ELF-1 (cell line): ENCODE results near the gene KNSTRN.
A peak's percentile ranks its signal among the peaks of the same experiment; 100 is the strongest.

ENCODE experiments used
- DNase-seq: peaks from one replicate; pipeline ENCODE4 v3.0.0-alpha.2; 2016; ENCODE audit warnings: low read depth, low spot score

Gene KNSTRN

DNA sequence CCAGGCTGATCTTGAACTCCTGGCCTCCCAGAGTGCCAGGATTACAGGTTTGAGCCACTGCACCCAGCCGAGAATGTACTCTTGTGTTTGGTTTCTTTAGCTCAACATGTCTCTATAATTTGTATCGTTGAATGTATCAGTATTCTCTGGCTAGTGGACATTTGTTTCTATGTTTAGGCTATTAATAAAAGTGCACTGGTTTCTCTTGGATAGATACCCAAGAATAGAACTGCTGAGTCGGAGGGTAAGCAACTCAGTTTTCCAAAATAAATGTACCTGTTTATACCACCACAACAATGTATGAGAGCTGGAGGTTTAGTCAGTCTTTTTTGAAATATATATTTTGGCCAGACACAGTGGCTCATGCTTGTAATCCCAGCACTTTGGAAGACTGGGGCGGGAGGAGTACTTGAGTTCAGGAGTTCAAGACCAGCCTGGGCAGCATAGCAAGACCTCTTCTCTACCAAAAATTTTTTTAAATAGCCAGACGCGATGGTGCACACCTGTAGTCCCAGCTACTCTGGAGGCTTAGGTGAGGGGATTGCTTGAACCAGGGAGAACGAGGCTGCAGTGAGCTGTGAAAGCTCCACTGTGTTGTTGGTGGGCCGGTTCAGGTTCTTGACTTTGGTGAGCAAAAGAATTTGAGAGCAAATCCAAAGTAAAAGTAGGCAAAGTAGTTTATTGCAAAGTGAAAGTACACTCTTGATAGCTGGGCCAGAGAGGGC is 15.3 kb downstream of the KNSTRN start:
- no peak for DNase-seq

DNA sequence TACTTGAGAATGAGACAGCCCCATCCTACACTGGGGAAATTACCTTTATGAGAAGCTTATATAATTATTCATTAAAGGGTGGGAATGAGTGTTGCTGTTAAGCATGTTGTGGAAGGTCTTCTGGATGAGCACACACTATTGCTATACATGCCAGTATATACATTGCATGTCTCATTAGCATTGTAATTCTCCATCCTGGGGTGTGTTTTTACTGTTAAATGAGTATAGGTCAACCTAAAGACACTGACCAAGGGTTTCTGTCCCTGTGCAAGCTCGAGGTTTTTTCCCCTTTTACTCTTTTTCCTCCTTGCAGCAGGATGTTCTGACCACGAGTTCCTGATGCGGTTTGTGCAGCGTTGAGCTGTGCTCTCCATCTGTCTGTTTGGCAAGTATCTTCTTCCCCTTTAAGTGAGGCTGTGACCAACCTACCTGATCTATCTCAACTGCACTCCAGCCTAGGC is 15.9 kb downstream of the KNSTRN start:
- no peak for DNase-seq

DNA sequence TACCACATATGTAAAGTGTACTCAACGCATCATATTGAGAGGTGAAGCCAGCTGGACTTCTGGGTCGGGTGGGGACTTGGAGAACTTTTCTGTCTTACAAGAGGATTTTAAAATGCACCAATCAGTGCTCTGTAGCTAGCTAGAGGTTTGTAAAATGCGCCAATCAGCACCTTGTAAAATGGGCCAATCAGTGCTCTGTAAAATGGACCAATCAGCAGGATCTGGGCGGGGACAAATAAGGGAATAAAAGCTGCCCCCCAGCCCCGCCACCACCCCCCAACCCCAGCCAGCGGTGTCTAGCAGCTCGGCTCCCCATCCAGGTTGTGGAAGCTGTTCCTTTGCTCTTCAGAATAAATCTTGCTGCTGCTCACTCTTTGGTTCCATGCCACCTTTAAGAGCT is 16.8 kb downstream of the KNSTRN start:
- DNase-seq = no peak

DNA sequence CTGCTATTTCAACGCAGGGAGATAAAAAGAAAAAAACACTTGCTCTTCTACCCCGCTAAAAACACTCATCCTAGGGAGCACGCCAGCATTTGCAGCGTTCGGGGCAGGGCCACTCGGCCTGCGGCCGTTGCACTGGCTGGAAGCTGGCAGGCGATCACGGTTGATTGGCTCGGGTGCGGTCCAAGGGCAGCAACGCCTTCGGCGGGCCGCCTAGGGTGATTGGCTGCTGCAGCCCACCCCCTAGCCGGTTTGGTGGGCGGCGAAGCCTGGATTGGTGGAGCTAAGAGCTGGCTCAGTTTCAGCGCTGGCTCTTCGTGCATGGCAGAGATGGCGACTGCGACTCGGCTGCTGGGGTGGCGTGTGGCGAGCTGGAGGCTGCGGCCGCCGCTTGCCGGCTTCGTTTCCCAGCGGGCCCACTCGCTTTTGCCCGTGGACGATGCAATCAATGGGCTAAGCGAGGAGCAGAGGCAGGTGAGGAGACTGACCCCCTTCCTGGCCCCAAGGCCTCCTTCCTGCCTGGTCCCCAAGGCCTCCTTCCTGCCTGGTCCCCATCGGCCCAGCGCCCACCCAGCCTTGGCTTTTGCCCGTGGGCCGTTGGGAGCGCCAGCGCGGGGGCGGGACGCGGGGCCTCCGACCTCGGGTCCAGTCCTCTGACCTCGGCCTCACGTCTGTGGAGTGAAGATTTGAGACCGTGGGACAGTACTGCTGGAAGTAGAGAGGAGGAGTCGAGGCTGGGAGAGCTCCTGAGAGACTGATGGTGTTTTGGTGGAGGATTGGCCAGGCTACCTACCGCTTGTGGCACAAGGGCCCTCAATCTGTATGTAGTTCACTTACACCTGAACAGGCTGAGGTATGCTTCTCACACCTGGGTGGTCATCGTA is 23.2 kb downstream of the KNSTRN start, which contains the start of gene IVD:
Gene IVD, plus strand, starts transcription at position 295 of the 881 bp plus-strand sequence. Its CDS starts 33 bp downstream, at position 328.
- DNase-seq = peak; percentile 97

DNA sequence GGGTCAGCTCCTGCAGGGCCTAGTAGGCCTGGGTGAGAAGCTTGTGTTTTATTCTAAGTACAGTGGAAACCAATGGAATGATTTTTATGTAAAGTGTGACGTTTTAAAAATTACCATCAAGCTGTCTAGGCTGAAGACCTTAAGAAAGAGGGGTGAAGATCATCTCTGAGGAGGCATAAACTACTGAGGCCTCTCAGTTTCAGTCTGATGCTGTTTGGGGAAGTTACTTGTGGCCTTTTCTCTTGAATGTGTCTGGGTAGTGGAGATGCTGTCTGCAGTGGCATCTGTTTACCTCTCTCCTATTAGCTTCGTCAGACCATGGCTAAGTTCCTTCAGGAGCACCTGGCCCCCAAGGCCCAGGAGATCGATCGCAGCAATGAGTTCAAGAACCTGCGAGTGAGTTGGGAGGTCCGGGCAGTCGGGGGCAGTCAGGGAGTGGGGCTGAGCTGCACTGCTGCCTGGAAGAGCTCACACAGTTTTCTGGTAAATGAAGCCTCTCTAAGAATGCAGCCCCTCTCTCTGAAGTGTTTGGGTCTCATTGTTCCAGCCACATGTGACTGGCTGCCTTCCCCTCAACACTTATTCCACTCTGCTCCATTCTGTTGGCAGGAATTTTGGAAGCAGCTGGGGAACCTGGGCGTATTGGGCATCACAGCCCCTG is 24.9 kb downstream of the KNSTRN start:
- DNase-seq = no peak

DNA sequence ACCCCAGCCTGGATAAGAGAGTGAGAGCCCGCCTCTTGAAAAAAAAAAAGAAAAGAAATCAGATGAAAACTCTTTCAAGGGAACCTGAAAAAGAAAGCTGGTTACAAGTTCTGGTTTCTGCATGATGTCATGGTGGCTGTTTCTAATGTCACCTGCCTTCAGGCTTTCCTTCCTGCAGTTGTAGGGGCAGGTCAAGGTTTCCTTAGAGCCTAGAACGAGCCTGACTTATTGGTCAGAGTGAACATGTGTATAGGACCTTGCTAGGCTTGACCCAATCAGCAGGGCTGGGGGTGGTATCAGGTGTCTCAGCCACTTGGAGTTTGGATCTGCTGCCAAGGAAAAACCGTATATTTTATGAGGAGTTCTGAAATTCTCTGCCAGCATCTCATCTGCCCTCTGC is 26.8 kb downstream of the KNSTRN start:
- DNase-seq = no peak

DNA sequence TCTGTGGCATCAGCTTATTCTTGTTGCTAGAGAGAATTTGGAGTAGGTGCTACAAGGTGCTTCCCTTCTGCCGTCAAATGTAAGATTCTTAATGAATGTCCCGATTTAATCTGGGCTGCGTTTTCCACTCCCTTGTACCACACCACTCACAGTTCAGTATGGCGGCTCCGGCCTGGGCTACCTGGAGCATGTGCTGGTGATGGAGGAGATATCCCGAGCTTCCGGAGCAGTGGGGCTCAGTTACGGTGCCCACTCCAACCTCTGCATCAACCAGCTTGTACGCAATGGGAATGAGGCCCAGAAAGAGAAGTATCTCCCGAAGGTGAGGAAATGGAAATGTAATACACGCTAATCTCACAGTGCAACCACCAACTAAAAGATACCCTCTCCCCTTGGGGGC is 28.0 kb downstream of the KNSTRN start:
- no peak for DNase-seq

DNA sequence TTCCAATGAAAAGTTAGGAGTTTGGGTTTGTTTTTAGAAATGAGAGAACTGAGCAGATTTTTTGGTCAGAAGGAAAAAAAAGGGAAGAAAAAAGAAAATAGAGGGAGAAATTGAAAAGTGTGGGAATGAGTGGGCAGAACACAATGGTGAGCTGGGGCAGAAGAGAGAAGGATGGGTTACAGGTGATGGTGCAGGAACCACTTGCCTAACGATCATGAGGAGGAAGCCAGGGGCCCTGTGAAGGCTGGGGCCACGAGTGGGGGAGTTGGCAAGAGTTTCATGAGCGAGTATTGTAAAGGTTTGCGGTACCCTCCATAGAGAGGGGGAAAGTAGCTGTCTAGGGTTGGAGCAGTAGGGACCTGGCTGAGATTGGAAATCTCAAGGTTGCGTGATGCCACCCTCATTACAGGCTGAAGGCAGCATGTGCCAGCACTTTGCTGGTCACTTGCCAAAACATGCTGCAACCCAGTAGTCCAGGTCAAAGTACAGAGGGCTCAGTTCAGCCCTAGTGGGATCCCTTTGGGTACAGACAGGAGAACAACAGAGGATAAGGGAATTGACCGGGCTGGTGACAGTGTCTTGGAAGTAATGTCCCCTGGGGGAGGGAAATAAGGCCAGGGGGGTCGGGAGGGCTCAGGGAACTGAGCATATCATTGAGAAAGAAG is 29.7 kb downstream of the KNSTRN start:
- no peak for DNase-seq

DNA sequence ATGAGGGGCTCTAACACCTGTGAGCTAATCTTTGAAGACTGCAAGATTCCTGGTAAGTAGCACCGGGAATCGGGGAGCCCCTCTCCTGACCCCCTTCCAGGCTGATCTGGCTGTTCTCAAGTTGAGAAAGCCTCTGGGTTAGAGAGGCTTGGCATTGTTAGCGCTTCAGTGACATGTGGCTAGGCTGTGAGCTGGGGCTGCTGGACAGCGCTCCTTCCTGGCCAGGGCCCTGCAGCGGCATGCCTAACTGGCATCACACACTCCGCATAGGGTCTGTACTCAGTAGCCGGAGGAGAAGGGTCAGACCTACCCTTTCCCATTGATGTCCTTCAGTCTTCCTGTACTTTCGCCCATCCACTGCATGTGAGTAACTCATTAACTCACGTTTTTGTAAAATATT is 30.5 kb downstream of the KNSTRN start:
- DNase-seq = no peak

DNA sequence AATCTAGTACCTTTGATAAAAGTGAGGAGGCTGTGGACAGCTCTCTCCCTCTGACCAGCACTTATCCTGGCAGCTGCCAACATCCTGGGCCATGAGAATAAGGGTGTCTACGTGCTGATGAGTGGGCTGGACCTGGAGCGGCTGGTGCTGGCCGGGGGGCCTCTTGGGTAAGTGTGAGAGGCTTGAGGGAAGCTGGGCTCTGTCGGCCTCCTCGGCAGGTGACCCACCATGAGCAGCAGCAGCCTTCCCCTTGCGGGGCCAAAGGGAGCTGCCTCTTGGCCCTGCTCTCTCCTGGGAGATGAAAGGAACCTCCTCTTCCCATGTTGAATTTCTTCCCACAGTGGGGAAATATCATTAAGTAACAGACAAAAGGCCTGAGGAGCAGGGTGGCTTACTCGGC is 32.3 kb downstream of the KNSTRN start:
- DNase-seq = no peak

DNA sequence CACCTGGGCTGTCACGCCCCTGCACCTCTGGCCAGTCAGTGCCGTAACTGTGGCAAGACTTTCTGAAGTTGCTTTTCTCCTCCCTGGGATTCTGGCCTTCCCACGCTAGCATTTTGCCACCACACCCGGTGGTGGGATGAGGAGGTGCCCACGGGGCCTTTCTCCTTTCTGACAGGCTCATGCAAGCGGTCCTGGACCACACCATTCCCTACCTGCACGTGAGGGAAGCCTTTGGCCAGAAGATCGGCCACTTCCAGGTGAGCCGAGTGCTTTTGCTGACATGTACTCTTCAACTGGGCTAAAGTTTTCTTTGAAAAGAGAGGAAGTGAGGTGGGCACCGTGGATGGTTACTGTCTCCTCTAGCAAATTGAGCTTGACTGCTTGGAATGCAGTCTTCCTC is 32.7 kb downstream of the KNSTRN start:
- no peak for DNase-seq

DNA sequence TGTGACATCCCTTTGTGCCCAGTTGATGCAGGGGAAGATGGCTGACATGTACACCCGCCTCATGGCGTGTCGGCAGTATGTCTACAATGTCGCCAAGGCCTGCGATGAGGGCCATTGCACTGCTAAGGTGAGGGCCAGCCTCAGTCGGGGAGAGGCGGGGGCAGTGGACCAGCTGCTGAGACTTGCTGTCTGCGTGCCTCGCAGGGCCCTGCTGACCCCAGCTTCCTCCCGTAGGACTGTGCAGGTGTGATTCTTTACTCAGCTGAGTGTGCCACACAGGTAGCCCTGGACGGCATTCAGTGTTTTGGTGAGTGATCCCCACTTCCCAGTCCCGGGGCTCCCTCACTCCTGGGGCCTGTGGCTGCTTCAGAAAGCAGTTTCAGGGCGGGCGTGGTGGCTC is 33.5 kb downstream of the KNSTRN start:
- no peak for DNase-seq

DNA sequence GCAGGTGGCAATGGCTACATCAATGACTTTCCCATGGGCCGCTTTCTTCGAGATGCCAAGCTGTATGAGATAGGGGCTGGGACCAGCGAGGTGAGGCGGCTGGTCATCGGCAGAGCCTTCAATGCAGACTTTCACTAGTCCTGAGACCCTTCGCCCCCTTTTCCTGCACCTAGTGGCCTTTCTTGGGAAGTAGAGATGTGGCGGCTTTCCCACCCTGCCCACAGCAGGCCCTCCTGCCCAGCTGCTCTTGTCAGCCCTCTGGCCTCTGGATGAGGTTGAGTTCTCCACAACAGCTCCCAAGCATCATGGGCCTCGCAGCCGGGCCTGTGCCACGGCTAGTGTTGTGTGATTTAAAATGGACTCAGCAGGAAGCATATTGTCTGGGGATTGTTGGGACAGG is 35.6 kb downstream of the KNSTRN start:
- no peak for DNase-seq

DNA sequence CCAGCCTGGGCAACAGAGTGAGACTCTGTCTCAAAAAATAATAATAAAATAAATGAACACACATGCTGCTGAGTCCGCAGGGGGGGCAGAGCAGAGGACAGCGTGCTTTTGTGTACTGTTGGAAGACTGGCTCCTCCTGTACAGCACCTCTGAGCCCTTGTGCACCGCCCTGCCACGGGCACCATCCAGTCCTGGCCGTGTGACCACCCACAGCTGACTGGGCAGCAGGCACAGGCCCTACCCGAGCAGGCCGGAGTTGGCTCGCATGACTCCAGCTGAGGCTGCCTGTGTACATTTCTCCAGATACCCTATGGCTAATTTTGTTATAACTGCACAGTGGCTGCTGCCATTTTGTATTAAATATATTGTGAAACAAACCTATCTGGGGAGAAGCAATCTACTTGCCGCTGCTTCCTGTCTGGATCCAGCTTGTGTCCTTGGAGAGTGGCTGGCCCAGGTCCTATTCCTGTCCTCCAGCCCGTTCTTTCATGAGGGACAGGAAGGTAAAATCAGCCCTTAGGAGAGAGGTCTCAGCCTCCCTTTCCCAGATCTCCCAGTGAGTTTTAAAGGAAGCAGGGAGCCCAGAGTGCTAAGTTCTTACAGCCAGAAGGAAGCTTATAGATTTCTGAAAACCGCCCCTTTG is 37.7 kb downstream of the KNSTRN start:
- DNase-seq = no peak

DNA sequence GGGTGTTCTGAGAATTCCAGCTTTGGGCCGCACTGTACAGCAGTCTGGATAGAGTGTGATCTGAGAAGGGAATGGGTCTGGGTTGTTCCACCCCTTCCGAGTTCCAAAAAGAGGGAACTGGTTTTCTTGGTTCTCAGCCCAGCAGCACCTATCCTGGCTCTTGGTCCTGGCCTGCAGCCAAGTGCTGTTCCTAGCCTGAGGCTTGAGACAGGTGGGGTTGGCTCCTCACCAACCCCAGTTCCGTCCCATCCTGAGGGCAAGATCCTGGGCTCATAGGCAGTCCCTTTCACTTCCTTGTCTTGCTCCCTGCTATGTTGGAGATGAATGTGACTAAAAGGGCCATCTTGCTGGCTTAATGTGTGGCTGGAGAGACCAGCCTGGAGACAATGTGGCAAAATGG is 38.3 kb downstream of the KNSTRN start:
- peak; percentile 23 for DNase-seq

DNA sequence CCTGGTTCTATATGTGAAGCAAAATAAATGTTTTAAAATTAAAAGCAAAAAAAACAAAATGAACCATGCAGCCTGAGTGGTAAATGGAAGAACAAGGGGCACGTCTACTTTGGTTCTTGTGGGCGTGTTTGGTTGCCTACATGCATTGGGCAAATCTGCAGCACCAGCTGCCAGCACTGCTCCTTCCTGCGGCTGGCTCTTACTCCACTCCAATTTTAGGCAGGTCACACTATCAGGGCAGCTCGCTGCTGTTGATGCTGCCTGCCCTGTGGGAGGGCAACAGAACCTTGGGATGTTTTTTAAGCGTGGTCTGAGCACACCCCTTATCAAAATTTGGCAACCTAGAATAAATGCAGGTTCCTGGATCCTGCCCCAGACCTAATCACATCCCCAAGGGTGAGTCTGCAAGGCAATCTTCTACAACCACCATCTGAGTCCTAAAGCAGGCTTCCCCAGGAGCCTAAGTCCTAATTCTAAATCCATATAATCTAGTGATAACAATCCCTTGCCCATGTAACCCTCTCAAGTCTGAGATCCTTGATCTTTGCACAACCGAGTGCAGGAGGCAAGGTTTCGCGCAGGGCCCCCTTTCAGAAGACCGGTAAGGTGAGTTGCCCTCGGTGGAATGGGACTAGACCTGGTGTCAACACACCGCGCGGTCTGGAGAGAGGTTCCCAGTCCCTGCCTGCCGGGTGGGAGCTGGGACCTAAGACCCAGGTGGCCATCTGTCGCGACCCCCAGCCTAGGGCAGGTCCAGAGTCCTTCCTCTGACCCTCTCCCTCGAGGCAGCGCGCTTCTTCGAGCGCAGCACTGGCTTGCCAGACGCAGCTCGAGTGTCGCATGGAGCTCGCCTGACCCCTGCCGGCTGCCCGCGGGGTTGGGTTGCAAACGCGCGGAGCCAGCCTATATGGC is 39.0 kb downstream of the KNSTRN start:
- peak; percentile 88 for DNase-seq

DNA sequence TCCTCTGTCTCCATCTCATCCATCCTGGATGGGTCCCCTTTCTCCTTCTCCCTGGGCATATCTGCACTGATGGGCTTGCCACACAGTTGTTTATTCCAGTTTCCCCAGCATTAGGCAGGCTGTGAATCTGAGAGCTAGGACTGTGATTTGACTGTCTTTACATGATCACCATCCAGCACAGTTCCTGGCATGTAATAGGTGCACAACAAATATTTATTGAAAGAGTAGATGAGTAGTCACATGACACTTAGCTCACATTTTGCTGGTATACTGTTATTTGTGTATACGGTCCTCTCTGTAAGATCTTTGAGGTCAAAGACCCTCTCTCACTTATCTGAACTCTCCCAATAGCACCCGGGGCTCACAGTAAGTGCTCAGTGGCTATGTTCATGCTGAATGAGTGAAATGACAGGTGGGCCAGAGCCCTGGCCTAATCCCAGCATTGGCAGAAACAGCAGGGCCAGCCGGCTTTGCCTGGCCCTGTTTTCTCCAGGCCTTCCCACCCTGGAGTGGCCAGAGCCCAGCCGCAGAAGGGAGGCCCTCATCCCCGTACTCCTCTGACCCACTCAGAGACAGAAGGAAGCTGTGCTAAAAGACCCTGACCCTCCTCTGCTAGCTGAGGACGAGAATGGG is 42.1 kb downstream of the KNSTRN start:
- DNase-seq = no peak

DNA sequence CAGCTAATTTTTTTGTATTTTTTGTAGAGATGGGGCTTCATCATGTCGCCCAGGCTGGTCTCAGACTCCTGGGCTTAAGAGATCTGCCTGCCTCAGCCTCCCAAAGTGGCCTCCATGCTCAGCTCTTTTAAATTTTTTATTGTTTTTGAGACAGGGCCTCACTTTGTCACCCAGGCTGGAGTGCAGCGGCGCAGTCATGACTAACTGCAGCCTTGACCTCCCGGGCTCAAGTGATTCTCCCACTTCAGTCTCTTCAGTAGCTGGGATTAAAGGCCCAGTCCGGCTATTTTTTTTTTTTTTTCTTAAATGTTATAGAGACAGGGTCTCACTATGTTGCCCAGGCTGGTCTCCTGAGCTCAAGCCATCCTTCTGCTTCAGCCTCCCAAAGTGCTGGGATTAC is 43.2 kb downstream of the KNSTRN start:
- DNase-seq = no peak

DNA sequence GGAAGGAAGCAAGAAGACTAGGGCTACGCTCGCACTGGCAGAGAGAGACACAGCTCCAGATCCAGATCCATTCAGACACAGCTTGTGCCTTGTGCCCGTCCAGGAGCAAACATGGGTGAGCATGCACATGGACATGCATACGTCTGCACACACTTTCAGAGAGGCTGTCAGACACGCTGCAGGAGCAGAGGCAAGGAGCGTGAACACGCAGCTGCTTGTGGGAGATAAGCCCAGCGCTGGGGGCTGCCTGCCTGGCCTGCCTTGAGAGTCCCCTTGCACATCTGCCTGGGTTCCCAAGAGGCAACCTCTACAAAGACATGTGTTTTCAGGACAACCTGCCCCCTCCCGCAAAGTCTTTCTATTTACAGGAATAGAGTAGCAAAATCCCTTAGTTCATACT is 44.7 kb downstream of the KNSTRN start:
- DNase-seq = no peak

DNA sequence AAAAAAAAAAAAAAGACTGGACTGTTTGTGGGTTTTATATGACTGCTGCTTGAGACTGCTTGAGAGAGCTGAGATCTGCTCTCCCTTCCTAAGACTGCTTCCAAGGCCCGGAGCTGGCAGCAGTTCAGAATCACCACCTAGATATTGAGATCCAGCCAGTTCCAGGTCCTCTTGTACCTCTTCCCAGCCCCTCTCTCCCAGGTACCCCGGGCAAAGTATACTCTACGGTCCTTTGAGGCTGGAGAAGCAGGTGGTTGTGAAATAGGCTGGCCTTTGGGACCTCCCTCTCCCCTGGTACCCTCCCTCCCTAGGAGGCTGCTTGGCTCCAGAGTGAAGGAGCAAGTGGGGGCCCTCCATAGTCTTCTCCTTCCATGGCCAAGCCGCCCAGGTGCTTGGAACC is 45.7 kb downstream of the KNSTRN start:
- DNase-seq = no peak
